Measurements from ENCODE around the gene MAPK7.

The MAPK7 gene

GRCh38 chr17:19405114-19405513, 26.8 kb downstream of the MAPK7 start:
- no peak overlapping the region for H3K4me3 ChIP-seq (replicated peaks in 1 of 2; ENCODE audit: low read depth in 2 of 2, low read length in 2 of 2)
- no peak for TF ChIP-seq CTCF (IDR thresholded peaks at IDR 0.05; ENCODE audit: low read depth, low read length)
- DNase-seq (ENCODE audit: low read depth in 2 of 2): no peak

DNA sequence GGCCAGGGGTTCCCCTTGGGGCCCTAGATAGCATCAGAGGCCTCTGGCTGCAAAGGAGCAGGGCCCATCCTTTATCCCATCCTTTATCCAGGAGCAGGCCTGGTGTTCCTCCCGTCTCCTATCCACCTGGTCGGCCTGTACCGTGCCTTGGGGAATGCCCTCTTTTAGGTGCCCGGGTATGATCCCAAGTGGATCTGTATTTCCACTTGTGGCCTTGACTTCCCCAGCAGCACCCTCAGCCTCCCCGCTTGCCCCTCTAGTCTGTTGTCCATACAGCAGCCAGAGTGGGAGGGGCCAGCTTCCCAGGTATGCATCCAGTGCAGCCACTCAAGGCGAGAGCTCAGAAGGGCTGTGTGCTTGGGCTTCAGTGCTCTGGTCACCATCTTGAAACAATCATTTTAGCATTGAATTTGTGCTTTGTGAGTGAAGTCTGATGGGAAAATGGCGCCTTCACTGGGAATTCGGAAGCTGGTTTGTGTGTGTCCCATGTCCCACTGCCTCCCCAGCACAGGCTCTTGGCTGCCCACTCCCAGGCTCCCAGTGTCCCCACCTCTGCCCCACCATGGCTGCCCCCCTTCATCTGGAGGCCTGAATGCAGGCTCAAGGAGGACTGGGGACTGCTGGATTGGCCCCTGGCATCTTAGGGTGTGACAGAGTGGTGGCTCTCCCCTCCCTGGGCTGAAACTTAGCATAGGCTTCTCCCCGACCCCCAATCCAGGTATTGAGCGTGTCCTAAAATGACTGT, 29.5 kb downstream of the MAPK7 start:
- no peak for DNase-seq (ENCODE audit: low read depth in 2 of 2)
- TF ChIP-seq CTCF (IDR thresholded peaks at IDR 0.05; ENCODE audit: low read depth, low read length): no peak
- H3K4me3 ChIP-seq (replicated peaks in 1 of 2; ENCODE audit: low read depth in 2 of 2, low read length in 2 of 2): no peak overlapping the region

- H3K4me3 ChIP-seq (replicated peaks in 1 of 2; ENCODE audit: low read depth in 2 of 2, low read length in 2 of 2): no peak overlapping the region
- no peak for DNase-seq (ENCODE audit: low read depth in 2 of 2)
- no peak for TF ChIP-seq CTCF (IDR thresholded peaks at IDR 0.05; ENCODE audit: low read depth, low read length)
Measured at GRCh38 chr17:19408346-19408710, 30.0 kb downstream of the MAPK7 start.

GRCh38 chr17:19409066-19409465, 30.8 kb downstream of the MAPK7 start:
- TF ChIP-seq CTCF (IDR thresholded peaks at IDR 0.05; ENCODE audit: low read depth, low read length): no peak

DNA sequence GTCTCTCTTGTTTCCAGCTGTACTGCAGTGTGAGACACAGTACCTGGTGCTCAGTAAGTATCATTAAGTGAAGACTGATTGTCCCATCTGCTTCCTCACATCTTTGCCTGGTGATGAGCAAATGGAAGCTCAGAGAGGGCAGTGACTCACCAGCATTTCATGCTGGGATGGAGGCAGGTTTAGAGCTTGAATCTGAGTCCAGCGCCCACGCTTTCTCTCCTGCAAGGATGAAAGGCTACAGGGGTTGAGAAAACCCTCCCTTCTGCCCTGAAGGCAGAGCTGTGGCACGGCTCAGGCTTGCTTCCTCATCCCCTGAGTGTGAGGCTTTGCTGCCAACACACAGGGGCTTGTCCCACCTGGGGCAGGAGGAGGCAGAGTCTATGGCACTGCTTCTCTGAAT, 31.2 kb downstream of the MAPK7 start:
- DNase-seq (ENCODE audit: low read depth in 2 of 2): peak; percentile 44 to 61
- no peak for TF ChIP-seq CTCF (IDR thresholded peaks at IDR 0.05; ENCODE audit: low read depth, low read length)
- H3K4me3 ChIP-seq (replicated peaks in 1 of 2; ENCODE audit: low read depth in 2 of 2, low read length in 2 of 2): no peak overlapping the region

More at GRCh38 chr17:19409066-19409465, 30.8 kb downstream of the MAPK7 start:
- H3K4me3 ChIP-seq (replicated peaks in 1 of 2; ENCODE audit: low read depth in 2 of 2, low read length in 2 of 2): no peak overlapping the region
- DNase-seq (ENCODE audit: low read depth in 2 of 2): no peak

DNA sequence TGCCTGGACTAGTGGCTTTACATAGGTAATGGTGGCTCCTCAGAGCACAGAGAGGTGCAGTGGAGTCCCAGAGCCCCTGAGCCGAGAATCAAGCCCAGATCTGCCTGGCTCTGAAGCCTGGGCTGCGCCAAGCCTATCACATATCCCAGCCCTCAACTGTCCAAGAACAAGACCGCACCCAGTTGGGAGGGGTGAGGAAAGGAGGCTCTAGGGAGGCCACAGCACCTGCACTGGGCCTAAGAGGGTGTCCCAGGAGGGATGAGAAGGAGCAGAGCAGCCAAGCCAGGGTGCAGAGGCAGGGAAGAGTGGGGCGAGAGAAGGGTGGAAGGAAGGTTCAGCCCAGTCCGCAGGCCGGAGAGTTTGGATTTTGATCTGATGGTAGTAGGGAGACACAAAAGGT, 31.8 kb downstream of the MAPK7 start:
- no peak overlapping the region for H3K4me3 ChIP-seq (replicated peaks in 1 of 2; ENCODE audit: low read depth in 2 of 2, low read length in 2 of 2)
- DNase-seq (ENCODE audit: low read depth in 2 of 2): no peak
- TF ChIP-seq CTCF (IDR thresholded peaks at IDR 0.05; ENCODE audit: low read depth, low read length): no peak
